Stimulated activated CD8-positive, alpha-beta memory T cell treated with anti-CD3 and anti-CD28 coated beads, Interleukin-7, amount 100 ng/mL, for 48 hours (primary cell): ENCODE measurements around the gene SPATA6.
"Not testable (repeated sequence)": the region's sequence is repeated elsewhere in the genome, so short reads cannot be mapped to it uniquely, and the experiment has no call there.

Experiments
- DNase-seq, 2 donors: peaks; one replicate each; pipeline ENCODE4 v3.0.0-alpha.2; 2020; ENCODE audit warnings: low read depth in 1 of 2; ENCODE audit errors: extremely low read depth in 1 of 2

The SPATA6 gene

DNA sequence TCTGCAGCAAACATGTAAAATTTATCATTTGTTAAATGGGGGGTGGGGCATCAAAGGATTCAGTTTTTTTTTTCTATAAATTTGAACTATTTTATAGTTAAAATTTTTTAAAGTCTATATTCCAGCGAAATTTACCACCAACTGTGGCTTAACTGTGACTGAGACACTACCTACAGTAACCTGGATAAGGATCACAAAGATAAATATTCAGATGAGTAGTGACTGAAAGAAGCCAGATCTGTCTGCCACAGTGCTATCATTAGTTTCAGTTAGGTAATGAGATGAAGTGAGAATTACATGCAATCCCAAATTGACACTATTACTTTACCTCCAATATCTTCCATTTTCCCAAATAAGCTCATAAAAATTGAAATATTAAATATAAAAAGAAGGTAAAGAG, 5.4 kb downstream of the SPATA6 start:
- DNase-seq = no peak

DNA sequence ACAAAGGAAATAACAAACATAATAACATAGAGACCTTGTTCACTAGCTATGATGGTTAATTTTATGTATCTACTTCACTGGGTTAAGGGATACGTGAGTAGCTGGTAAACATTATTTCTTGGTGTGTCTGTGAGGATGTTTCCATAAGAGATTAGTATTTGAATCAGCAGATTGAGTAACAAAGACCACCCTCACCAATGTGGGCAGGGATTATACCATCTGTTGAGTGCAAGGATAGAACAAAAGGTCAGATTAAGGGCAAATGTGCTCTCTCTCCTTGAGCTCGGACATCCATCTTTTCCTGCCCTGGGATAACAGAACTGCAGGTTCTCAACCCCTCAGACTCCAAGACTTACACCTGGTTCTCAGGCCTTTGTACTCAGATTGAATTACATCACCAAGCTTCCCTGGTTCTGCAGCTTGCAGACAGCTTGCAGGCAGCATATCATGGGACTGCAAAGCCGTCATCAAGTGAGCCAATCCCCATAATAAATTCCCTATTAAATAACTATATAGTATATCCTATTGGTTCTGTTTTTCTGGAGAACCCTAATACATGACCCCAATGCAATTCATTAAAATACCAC, 9.2 kb downstream of the SPATA6 start:
- no peak for DNase-seq

DNA sequence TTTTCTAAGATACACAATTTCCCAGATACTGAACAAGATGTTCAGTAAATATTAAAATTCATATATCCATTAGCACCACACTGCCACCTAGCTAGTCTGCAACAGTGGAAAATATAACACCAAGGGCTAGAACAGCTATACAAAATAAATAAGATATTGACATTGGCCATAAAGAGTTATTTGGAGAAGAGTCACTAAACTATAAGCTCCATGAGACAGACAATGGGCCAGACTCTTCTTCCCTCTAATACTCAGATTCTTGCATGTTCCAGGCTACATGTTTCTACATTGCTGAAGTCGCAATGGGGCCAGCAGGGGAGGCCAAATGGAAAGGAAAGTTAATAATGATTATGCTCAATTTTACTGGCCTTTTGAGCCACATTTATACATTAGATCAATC, 21.5 kb downstream of the SPATA6 start:
- DNase-seq = no peak

GRCh38 chr1:48448932-48449331, 23.1 kb downstream of the SPATA6 start:
- DNase-seq = no peak

GRCh38 chr1:48444186-48444585, 27.8 kb downstream of the SPATA6 start:
- not testable (repeated sequence) for DNase-seq

DNA sequence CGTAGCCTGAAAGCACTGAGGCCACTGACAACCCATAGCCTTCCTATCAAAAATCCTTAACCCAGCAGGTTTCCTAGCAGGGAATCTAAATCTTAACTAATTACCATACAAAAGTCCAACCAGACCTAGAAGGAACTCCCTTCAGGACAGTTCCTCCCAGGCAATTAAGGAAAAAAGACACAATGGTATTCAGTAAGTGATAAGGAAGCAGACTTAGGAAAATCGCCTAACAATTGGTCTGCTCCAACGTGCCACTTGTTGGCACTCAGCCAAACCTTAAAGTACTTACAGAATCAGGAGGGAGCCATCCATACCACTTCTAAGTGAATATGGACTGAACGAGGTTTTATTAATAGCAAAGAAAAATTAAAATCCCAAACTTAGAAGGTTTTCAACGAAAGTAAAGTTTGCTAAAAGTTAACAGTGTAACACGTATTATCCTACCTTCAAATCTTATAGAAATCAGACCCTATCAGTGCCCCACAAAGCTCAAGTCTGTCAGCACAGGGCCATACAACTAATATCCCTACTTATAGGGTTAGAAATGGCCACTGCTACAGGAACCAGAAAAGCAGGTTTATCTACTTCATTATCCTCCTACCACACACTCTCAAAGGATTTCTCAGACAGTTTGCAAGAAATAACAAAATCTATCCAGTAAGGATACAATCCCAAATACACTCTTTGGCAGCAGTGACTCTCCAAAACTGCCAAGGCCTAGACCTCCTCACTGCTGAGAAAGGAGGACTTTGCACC, 29.0 kb downstream of the SPATA6 start:
- DNase-seq = no peak

DNA sequence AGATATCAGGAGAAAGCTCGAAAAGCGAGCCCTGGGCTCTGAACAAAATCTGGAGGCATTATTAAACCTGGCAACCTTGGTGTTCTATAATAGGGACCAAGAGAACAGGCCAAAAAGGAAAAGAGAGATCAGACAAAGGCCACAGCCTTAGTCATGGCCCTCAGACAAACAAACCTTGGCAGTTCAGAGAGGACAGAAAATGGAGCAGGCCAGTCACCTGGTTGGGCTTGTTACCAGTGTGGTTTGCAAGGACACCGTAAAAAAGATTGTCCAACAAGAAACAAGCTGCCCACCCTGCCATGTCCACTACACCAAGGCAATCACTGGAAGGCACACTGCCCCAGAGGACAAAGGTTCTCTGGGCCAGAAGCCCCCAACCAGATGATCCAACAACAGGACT, 31.2 kb downstream of the SPATA6 start:
- DNase-seq = not testable (repeated sequence)

DNA sequence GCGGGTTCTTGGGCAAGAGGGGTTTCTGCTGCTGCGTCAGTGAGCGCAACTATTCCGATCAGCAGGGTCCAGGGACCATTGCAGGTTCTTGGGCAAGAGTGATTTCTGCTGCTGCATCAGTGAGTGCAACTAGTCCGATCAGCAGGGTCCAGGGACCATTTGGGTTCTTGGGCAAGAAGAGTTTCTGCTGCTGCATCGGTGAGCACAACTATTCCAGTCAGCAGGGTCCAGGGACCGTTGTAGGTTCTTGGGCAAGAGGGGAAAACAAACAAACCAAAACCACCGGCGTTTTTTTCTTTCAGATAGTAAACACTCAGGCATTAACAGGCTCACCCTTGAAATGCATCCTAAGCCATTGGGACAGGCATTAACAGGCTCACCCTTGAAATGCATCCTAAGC, 32.6 kb downstream of the SPATA6 start:
- no peak for DNase-seq

DNA sequence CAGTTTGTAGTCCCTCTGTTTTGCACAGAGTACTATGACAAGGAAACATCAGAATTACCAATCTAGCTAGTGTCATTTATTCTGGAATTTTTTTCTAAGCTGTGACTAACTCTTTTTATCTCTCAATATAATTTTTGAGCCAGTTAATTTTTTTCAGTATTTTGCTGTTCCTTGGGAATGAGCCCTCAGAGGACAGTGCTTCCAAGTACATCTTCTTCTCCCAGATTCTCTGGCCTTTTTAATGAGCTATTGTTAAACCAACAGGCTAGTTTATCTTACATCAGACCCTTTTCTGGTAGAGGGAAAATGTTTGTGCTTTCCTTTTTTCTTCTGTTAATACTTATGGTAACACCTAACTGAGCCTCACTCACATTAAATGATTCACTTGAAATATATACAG, 34.6 kb downstream of the SPATA6 start:
- DNase-seq = not testable (repeated sequence)

- not testable (repeated sequence) for DNase-seq
These were observed 36.5 kb downstream of the SPATA6 start for GRCh38 chr1:48435312-48436002.

GRCh38 chr1:48430832-48431231, 41.2 kb downstream of the SPATA6 start:
- DNase-seq = no peak

- no peak for DNase-seq
These were observed 50.0 kb downstream of the SPATA6 start for GRCh38 chr1:48422009-48422408.

GRCh38 chr1:48418742-48419141, 53.3 kb downstream of the SPATA6 start:
- no peak for DNase-seq

GRCh38 chr1:48415050-48415449, 57.0 kb downstream of the SPATA6 start:
- DNase-seq = no peak

GRCh38 chr1:48414264-48414663, 57.7 kb downstream of the SPATA6 start:
- no peak for DNase-seq

DNA sequence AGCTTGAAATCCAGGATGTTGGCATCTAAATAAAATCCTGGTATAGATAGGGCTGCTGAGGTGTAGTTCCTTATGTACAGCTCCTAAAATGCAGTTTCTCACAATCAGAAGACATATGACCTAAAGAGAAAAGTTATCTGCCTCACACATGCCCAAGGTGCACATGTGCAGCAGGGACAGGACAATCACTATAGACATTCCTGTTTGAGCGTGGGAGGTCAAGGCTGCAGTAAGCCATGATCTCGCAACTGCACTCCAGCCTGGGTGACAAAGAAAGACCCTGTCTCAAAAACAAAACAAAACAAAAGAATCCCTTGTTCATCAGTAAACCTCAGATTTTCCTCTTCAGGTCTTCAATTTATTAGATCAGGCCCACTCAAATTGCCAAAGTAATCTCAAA, 66.1 kb downstream of the SPATA6 start:
- DNase-seq = no peak

DNA sequence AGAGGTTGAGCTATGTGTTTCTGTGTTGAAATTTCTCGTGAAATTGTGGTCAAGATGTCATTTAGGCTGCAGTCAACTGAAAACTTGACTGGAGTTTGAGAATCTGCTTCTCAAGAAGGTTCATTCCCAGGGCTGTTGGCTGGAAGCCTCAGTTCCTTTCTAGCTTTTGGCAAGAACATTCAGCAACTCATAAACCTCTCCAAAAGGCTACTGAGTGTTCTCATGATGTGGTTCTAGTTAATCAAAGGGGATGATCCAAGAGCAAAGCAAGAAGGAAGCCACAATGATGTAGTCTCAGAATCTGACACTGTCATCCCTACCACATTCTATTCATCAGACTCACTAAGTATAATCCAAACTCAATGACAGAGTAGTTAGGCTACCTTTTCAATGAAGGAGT, 66.6 kb downstream of the SPATA6 start:
- DNase-seq = no peak

DNA sequence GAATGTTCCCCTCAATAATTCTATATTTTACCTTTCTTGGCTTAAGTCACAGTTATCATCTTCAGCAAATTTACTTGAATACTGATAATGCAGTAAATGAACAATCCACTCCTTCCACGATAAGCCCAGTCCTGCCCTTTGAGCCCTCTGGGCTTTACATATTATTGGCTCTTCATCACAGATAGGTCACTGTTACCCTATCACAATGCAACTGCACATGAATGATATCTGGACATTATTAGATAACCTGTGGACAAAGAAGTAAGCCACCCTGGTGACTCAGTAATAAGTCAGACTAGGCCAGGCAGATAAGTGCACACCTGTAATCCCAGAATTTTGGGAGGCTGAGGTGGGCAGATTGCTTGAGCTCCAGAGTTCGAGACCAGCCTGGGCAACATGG, 69.4 kb downstream of the SPATA6 start:
- no peak for DNase-seq

GRCh38 chr1:48396208-48396607, 75.8 kb downstream of the SPATA6 start:
- no peak for DNase-seq

- DNase-seq = no peak
These were observed 80.1 kb downstream of the SPATA6 start for GRCh38 chr1:48391926-48392325.

GRCh38 chr1:48387409-48387808, 84.6 kb downstream of the SPATA6 start:
- DNase-seq = no peak

GRCh38 chr1:48374785-48375184, 97.2 kb downstream of the SPATA6 start:
- DNase-seq = no peak
